ENCODE data around the gene HCRT.

- TF ChIP-seq, protein P1, sequence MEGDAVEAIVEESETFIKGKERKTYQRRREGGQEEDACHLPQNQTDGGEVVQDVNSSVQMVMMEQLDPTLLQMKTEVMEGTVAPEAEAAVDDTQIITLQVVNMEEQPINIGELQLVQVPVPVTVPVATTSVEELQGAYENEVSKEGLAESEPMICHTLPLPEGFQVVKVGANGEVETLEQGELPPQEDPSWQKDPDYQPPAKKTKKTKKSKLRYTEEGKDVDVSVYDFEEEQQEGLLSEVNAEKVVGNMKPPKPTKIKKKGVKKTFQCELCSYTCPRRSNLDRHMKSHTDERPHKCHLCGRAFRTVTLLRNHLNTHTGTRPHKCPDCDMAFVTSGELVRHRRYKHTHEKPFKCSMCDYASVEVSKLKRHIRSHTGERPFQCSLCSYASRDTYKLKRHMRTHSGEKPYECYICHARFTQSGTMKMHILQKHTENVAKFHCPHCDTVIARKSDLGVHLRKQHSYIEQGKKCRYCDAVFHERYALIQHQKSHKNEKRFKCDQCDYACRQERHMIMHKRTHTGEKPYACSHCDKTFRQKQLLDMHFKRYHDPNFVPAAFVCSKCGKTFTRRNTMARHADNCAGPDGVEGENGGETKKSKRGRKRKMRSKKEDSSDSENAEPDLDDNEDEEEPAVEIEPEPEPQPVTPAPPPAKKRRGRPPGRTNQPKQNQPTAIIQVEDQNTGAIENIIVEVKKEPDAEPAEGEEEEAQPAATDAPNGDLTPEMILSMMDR (IDR thresholded peaks at IDR 0.05), result peak; percentile 10 to 52 (median 41)
- no peak for TF ChIP-seq POLR2A (IDR thresholded peaks at IDR 0.05)
Measured at GRCh38 chr17:42221886-42222745, 36.9 kb upstream of the HCRT start.
